Thyroid gland (tissue), 4 donors: Measurements from ENCODE around the gene INPP4B. TPM values are rescaled to one million over a fixed set of nuclear protein-coding genes. Genes with fewer than 3 reads are reported as not detected.

Experiments
- DNase-seq, 2 donors: peaks; one replicate each; pipeline ENCODE4 v3.0.0-alpha.2; 2019
- H3K27ac ChIP-seq, 3 donors: fragments of 200-600 bp; sonication (generic); 1 replicate in 2 of 3; 2 replicates in 1 of 3; pipeline ENCODE4 v1.5.1; 2016 to 2019; ENCODE audit warnings: mild to moderate bottlenecking in 1 of 3, moderate library complexity in 1 of 3
- H3K27me3 ChIP-seq: fragments of 200-600 bp; sonication (generic); one replicate; pipeline ENCODE4 v1.5.1; 2019
- H3K36me3 ChIP-seq, 2 donors: fragments of 200-600 bp; sonication (generic); one replicate each; pipeline ENCODE4 v1.5.1; 2016 to 2019
- H3K4me1 ChIP-seq, 2 donors: fragments of 200-600 bp; sonication (generic); one replicate each; pipeline ENCODE4 v1.5.1; 2017 to 2019
- H3K4me3 ChIP-seq, 3 donors: fragments of 200-600 bp; sonication (generic); replicated peaks in 1 of 3; 1 replicate in 2 of 3; 2 replicates in 1 of 3; pipeline ENCODE4 v1.5.1; 2016; ENCODE audit warnings: mild to moderate bottlenecking in 1 of 3
- H3K9me3 ChIP-seq: fragments of 200-600 bp; sonication (generic); one replicate; pipeline ENCODE4 v1.5.1; 2017
- CTCF ChIP-seq, 6 experiments: fragments of 200-600 bp in 3 of 6; fragments of 450-650 bp in 3 of 6; sonication (generic) in 3 of 6; IDR thresholded peaks; one replicate each; pipeline ENCODE4 v1.5.1; 2016 to 2019; ENCODE audit warnings: antibody characterized with exemption in 6 of 6, mild to moderate bottlenecking in 2 of 6, inconsistent platforms in 1 of 6, moderate library complexity in 1 of 6
- POLR2A ChIP-seq, 2 donors: fragments of 450-650 bp; IDR thresholded peaks; one replicate each; pipeline ENCODE4 v1.6.1; 2017; ENCODE audit warnings: antibody characterized with exemption in 2 of 2, mild to moderate bottlenecking in 2 of 2, moderate library complexity in 1 of 2
- WGBS, 2 donors: methylation state at CpG; one replicate each; pipeline ENCODE4 v1.1.5; 2017; 5-methylcytosine and 5-hydroxymethylcytosine counted together
- intact Hi-C: fragments of 100-400 bp; cut with DNase I; formaldehyde crosslinking; loops from one replicate; pipeline ENCODE4 v1.15.1; 2023
- total RNA-seq, 4 donors: library from RNA; depleted of rRNA; stranded (reverse); fragments of >200 nt; gene quantifications; one replicate each; pipeline ENCODE4 v1.2.3, GENCODE V29; 2016

The INPP4B gene
- total RNA-seq, 4 donors from 2014 or later, result 8.0 to 22.1 (median 12.0) TPM

- intact Hi-C loops, result no loop called here
- Histone ChIP-seq H3K4me3 (no peak overlapping the region), H3K4me1 (no peaks in the 10 kb centered on the region), H3K36me3 (no peaks in the 10 kb centered on the region), H3K9me3 (no peaks in the 10 kb centered on the region), H3K27me3 (no peaks in the 10 kb centered on the region), H3K27ac (no peak overlapping the region)
- no peak for DNase-seq
- no peak for TF ChIP-seq POLR2A (IDR thresholded peaks at IDR 0.05)
- TF ChIP-seq CTCF (IDR thresholded peaks at IDR 0.05), result no peak
- 92 to 96% methylated on average over 2 of the region's 2 CpGs for WGBS, 2 donors
These were observed 780.9 kb downstream of the INPP4B start for GRCh38 chr4:142065086-142065647.

- DNase-seq, result no peak
- WGBS, 2 donors, result 91 to 98% methylated on average over 1 of the region's 1 CpG
- no peaks in the 10 kb centered on the region for H3K27me3 ChIP-seq
- no peaks in the 10 kb centered on the region for H3K36me3 ChIP-seq
- H3K4me1 ChIP-seq, result no peaks in the 10 kb centered on the region
- H3K9me3 ChIP-seq, result no peaks in the 10 kb centered on the region
- no peak overlapping the region for H3K27ac ChIP-seq
- intact Hi-C loops, result no loop called here
- no peak overlapping the region for H3K4me3 ChIP-seq
- TF ChIP-seq POLR2A (IDR thresholded peaks at IDR 0.05), result no peak
- TF ChIP-seq CTCF (IDR thresholded peaks at IDR 0.05), result no peak
These were observed 781.9 kb downstream of the INPP4B start for GRCh38 chr4:142064181-142064580.

GRCh38 chr4:142045996-142046395 lies 800.1 kb downstream of the INPP4B start:
- no peaks in the 10 kb centered on the region for H3K36me3 ChIP-seq
- H3K27ac ChIP-seq, result no peak overlapping the region
- no peaks in the 10 kb centered on the region for H3K9me3 ChIP-seq
- no peaks in the 10 kb centered on the region for H3K27me3 ChIP-seq
- no peak overlapping the region for H3K4me3 ChIP-seq
- TF ChIP-seq CTCF (IDR thresholded peaks at IDR 0.05) (no peak), POLR2A (IDR thresholded peaks at IDR 0.05) (no peak)
- intact Hi-C loops, result no loop called here
- no peak for DNase-seq
- H3K4me1 ChIP-seq, result peaks cover 0 to 3% of the 10 kb centered on the region in 2 donors
- 94 to 96% methylated on average over 2 of the region's 2 CpGs for WGBS, 2 donors

GRCh38 chr4:142044271-142044670 lies 801.8 kb downstream of the INPP4B start:
- H3K4me3 ChIP-seq, result no peak overlapping the region
- intact Hi-C loops, result no loop called here
- peaks cover 0 to 3% of the 10 kb centered on the region in 2 donors for H3K4me1 ChIP-seq
- H3K9me3 ChIP-seq, result no peaks in the 10 kb centered on the region
- DNase-seq, result no peak
- no peaks in the 10 kb centered on the region for H3K36me3 ChIP-seq
- 64 to 67% methylated on average over 3 of the region's 3 CpGs for WGBS, 2 donors
- TF ChIP-seq CTCF (IDR thresholded peaks at IDR 0.05), result no peak
- no peak for TF ChIP-seq POLR2A (IDR thresholded peaks at IDR 0.05)
- no peak overlapping the region for H3K27ac ChIP-seq
- H3K27me3 ChIP-seq, result no peaks in the 10 kb centered on the region

GRCh38 chr4:142043509-142043908 lies 802.6 kb downstream of the INPP4B start:
- TF ChIP-seq POLR2A (IDR thresholded peaks at IDR 0.05), result no peak
- TF ChIP-seq CTCF (IDR thresholded peaks at IDR 0.05), result no peak
- no peak for DNase-seq
- Histone ChIP-seq H3K4me3 (no peak overlapping the region), H3K27ac (no peak overlapping the region), H3K9me3 (no peaks in the 10 kb centered on the region), H3K36me3 (no peaks in the 10 kb centered on the region), H3K27me3 (no peaks in the 10 kb centered on the region), H3K4me1 (peaks cover 0 to 3% of the 10 kb centered on the region in 2 donors)
- intact Hi-C loops, result no loop called here
